Measurements from ENCODE around the gene COQ8B. TPM values are rescaled to one million over a fixed set of nuclear protein-coding genes. Genes with fewer than 3 reads are reported as not detected.

Gene COQ8B
- total RNA-seq, 1 experiment from 2014 or later = 62.9 TPM

DNA sequence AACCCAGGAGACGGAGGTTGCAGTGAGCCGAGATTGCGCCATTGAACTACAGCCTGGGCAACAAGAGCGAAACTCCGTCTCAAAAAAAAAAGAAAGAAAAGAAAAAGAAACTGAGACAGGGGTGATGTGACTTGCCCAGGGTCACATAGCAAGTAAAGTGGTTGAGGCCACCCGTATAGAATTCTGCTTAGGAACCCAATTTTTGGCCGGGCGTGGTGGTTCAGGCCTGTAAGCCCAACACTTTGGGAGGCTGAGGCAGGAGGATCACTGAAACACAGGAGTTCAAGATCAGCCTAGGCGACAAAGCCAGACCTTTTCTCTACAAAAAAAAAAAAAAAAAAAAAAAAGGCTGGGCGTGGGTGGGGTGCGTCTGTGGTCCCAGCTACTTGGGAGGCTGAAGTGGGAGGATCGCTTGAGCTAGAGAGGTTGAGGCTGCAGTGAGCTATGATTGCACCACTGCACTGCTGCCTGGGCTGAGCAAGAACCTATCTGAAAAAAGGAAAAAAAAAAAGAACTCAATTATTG, 35.6 kb upstream of the COQ8B start:
- DNase-seq (ENCODE audit: low spot score) = no peak
- H3K27me3 Mint-ChIP-seq (ENCODE audit: low read depth) = no peaks in the 10 kb centered on the region
- ATAC-seq = no peak
- POLR2A ChIA-PET = interaction anchor here (1.0 to 2.5 kb wide), 4 partner anchors 25 to 61 kb away, joined by 5 to 10 read pairs (median 6); partner anchors contain the start of genes NUMBL and RAB4B
- H3K4me1 Mint-ChIP-seq = peaks cover 42% of the 10 kb centered on the region
- CTCF ChIA-PET = interaction anchor here (0.6 to 2.5 kb wide), 8 partner anchors 10 to 89 kb away, joined by 3 to 10 read pairs (median 4); partner anchors contain the start of genes EGLN2 and RAB4B
- no peaks in the 10 kb centered on the region for H3K9me3 Mint-ChIP-seq
- H3K36me3 Mint-ChIP-seq = peaks cover 51% of the 10 kb centered on the region
- H3K4me3 Mint-ChIP-seq = peak overlapping the region; percentile 99
- H3K27ac Mint-ChIP-seq = peak overlapping the region; percentile 100
- no peak for TF ChIP-seq ATF6 (CRISPR knock-in tag; IDR thresholded peaks at IDR 0.05)
- TF ChIP-seq, protein P1, sequence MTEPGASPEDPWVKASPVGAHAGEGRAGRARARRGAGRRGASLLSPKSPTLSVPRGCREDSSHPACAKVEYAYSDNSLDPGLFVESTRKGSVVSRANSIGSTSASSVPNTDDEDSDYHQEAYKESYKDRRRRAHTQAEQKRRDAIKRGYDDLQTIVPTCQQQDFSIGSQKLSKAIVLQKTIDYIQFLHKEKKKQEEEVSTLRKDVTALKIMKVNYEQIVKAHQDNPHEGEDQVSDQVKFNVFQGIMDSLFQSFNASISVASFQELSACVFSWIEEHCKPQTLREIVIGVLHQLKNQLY (CRISPR knock-in tag; IDR thresholded peaks at IDR 0.05) = no peak
- TF ChIP-seq IRF2 (CRISPR knock-in tag; IDR thresholded peaks at IDR 0.05; ENCODE audit: borderline replicate concordance, low read depth) = no peak
- no peak for TF ChIP-seq ESRRA (CRISPR knock-in tag; IDR thresholded peaks at IDR 0.05; ENCODE audit: borderline replicate concordance)
- TF ChIP-seq, protein P2, sequence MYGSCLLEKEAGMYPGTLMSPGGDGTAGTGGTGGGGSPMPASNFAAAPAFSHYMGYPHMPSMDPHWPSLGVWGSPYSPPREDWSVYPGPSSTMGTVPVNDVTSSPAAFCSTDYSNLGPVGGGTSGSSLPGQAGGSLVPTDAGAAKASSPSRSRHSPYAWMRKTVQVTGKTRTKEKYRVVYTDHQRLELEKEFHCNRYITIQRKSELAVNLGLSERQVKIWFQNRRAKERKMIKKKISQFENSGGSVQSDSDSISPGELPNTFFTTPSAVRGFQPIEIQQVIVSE (CRISPR knock-in tag; IDR thresholded peaks at IDR 0.05; ENCODE audit: borderline replicate concordance) = no peak
- TF ChIP-seq, protein P3, sequence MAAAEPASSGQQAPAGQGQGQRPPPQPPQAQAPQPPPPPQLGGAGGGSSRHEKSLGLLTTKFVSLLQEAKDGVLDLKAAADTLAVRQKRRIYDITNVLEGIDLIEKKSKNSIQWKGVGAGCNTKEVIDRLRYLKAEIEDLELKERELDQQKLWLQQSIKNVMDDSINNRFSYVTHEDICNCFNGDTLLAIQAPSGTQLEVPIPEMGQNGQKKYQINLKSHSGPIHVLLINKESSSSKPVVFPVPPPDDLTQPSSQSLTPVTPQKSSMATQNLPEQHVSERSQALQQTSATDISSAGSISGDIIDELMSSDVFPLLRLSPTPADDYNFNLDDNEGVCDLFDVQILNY (CRISPR knock-in tag; IDR thresholded peaks at IDR 0.05) = no peak

DNA sequence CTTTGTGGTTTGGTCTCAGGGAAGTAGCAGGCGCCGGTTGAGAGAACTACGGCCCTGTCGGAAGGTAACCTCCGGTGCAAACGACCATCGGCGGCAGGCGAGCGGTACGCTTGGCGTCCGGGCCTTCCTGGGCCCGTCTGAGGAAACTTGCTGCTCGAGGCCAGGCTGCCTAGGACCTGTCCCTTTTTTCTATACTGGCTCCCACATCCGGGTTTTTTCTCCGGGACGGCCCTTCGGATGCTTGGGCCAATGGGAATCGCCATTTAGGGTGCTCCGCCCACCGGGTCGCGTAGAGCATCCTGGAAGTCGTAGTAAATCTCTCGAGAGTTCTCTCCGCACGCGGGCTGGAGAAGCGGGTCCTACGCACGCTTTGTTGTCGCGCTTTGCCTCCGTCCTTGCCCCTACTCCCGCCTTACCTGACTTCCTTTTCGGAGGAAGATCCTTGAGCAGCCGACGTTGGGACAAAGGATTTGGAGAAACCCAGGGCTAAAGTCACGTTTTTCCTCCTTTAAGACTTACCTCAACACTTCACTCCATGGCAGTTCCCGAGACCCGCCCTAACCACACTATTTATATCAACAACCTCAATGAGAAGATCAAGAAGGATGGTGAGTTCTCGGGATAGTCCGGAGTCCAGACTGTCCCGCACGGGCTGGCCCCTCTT, 34.3 kb upstream of the COQ8B start, which contains the start of gene SNRPA:
Gene SNRPA (plus strand): TSS at position 330 of the 664 bp plus-strand sequence. CDS start 206 bp downstream, at position 536.
- Mint-ChIP-seq H3K4me1 (peaks cover 38% of the 10 kb centered on the region), H3K9me3 (no peaks in the 10 kb centered on the region), H3K4me3 (peak within 1 kb of the TSS; percentile 99), H3K27ac (peak within 1 kb of the TSS; percentile 100), H3K36me3 (peaks cover 37% of the 10 kb centered on the region), H3K27me3 (ENCODE audit: low read depth) (no peaks in the 10 kb centered on the region)
- DNase-seq (ENCODE audit: low spot score) (peak; percentile 97), ATAC-seq (peak; percentile 74)
- ChIA-PET CTCF (interaction anchor here (0.5 to 2.5 kb wide), 13 partner anchors 27 to 511 kb away, joined by 3 to 13 read pairs (median 5); partner anchors contain the start of genes COQ8B, EGLN2, ITPKC and RAB4B), POLR2A (interaction anchor here (0.6 to 2.5 kb wide), 11 partner anchors 9 to 512 kb away, joined by 3 to 34 read pairs (median 4); partner anchors contain the start of genes COQ8B, EGLN2, ITPKC and NUMBL)
- TF ChIP-seq HMGXB4 (CRISPR knock-in tag; IDR thresholded peaks at IDR 0.05) = 0 out of 2 replicates have a peak, but pooled peaks have one; percentile 18
- TF ChIP-seq TCF7 (CRISPR knock-in tag; IDR thresholded peaks at IDR 0.05; ENCODE audit: low read depth) = no peak
- peak; percentile 8; the same call in 1 of the 2 replicates for TF ChIP-seq SP1 (CRISPR knock-in tag; conservative IDR thresholded peaks at IDR 0.05)
- TF ChIP-seq MYBL2 (CRISPR knock-in tag; IDR thresholded peaks at IDR 0.05) = no peak
- no peak for TF ChIP-seq AR (CRISPR knock-in tag; IDR thresholded peaks at IDR 0.05)
- TF ChIP-seq MAX (CRISPR knock-in tag; IDR thresholded peaks at IDR 0.05) = peak; percentile 70
- TF ChIP-seq FOXK1 (CRISPR knock-in tag; IDR thresholded peaks at IDR 0.05) = peak; percentile 62; the same call in 1 of the 2 replicates
- TF ChIP-seq ZNF219 (CRISPR knock-in tag; IDR thresholded peaks at IDR 0.05; ENCODE audit: borderline replicate concordance) = 0 out of 2 replicates have a peak, but pooled peaks have one; percentile 17
- no peak; the same call in 1 of the 2 replicates for TF ChIP-seq TEAD4 (CRISPR knock-in tag; IDR thresholded peaks at IDR 0.05)
- TF ChIP-seq HMGA2 (CRISPR knock-in tag; IDR thresholded peaks at IDR 0.05) = no peak
- no peak for TF ChIP-seq E2F1 (CRISPR knock-in tag; IDR thresholded peaks at IDR 0.05)
- TF ChIP-seq E2F4 (CRISPR knock-in tag; IDR thresholded peaks at IDR 0.05; ENCODE audit: borderline replicate concordance, low read depth) = 0 out of 2 replicates have a peak, but pooled peaks have one; percentile 10
- TF ChIP-seq GTF2I (CRISPR knock-in tag; conservative IDR thresholded peaks at IDR 0.05) = no peak

All from WTC11 (cell line).